Measurements from ENCODE around the gene HAUS8. TPM values are rescaled to one million over a fixed set of nuclear protein-coding genes. Genes with fewer than 3 reads are reported as not detected.
"Not testable (repeated sequence)": the region's sequence is repeated elsewhere in the genome, so short reads cannot be mapped to it uniquely, and the experiment has no call there.

Gene HAUS8
- total RNA-seq, 4 donors from 2014 or later: 3.3 to 7.0 (median 5.7) TPM

DNA sequence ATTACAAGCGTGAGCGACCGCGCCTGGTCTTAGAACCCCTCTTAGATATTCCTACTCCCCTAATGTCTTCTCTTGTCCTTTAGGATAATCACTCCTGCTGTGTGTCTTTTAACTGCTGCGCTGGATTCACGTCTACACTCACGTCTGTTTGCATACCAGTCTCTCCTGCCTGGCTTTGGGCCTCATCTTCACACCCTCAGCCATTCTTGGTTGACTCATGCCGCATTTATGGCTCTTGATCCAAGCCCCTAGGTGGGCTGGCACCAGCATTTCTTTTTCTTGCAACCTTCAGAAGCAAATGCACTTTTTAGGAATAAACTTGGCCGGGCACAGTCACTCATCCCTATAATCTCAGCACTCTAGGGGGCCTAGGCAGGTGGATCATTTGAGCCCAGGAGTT is 23.1 kb upstream of the HAUS8 start:
- no peak for DNase-seq (ENCODE audit: low spot score in 2 of 2)
- H3K4me3 ChIP-seq (ENCODE audit: low read depth, poor library complexity, severe bottlenecking): no peak overlapping the region
- TF ChIP-seq, protein P1, sequence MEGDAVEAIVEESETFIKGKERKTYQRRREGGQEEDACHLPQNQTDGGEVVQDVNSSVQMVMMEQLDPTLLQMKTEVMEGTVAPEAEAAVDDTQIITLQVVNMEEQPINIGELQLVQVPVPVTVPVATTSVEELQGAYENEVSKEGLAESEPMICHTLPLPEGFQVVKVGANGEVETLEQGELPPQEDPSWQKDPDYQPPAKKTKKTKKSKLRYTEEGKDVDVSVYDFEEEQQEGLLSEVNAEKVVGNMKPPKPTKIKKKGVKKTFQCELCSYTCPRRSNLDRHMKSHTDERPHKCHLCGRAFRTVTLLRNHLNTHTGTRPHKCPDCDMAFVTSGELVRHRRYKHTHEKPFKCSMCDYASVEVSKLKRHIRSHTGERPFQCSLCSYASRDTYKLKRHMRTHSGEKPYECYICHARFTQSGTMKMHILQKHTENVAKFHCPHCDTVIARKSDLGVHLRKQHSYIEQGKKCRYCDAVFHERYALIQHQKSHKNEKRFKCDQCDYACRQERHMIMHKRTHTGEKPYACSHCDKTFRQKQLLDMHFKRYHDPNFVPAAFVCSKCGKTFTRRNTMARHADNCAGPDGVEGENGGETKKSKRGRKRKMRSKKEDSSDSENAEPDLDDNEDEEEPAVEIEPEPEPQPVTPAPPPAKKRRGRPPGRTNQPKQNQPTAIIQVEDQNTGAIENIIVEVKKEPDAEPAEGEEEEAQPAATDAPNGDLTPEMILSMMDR (IDR thresholded peaks at IDR 0.05): no peak
- no peak for TF ChIP-seq POLR2A (IDR thresholded peaks at IDR 0.05)
- WGBS, 2 donors: 89 to 90% methylated on average over 9 of the region's 9 CpGs
- intact Hi-C loops (cut with DNase I; ENCODE audit: low total_unique reads): no loop called here

DNA sequence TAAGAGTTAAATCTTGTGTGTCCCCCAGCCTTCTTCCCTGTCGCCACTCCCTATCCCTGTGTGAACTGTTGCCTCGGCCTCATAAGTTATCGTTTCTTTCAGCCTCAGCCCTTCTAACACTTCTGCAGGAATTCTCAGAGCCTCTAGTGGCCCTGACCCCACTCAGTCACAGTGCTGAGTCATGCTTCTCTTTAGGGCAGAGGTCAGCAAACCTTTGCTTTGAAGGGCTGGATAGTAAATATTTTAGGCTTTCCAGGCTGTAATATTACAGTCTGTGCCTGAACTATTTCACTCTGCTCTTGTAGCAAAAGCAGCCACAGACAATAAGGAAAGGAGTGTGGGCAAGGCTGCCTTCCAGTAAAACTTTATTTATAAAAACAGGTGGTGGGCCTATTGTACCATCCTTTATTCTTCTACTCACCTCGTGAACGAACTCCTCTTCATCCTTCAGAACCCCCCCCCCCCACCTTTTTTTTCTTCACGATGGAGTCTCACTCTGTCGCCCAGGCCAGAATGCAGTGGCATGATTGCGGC is 22.4 kb upstream of the HAUS8 start:
- TF ChIP-seq, protein P1 (IDR thresholded peaks at IDR 0.05): no peak
- no peak for TF ChIP-seq POLR2A (IDR thresholded peaks at IDR 0.05)
- 80 to 81% methylated on average over 8 of the region's 8 CpGs for WGBS, 2 donors
- intact Hi-C loops (cut with DNase I; ENCODE audit: low total_unique reads): no loop called here
- no peak overlapping the region for H3K4me3 ChIP-seq (ENCODE audit: low read depth, poor library complexity, severe bottlenecking)
- DNase-seq (ENCODE audit: low spot score in 2 of 2): no peak

DNA sequence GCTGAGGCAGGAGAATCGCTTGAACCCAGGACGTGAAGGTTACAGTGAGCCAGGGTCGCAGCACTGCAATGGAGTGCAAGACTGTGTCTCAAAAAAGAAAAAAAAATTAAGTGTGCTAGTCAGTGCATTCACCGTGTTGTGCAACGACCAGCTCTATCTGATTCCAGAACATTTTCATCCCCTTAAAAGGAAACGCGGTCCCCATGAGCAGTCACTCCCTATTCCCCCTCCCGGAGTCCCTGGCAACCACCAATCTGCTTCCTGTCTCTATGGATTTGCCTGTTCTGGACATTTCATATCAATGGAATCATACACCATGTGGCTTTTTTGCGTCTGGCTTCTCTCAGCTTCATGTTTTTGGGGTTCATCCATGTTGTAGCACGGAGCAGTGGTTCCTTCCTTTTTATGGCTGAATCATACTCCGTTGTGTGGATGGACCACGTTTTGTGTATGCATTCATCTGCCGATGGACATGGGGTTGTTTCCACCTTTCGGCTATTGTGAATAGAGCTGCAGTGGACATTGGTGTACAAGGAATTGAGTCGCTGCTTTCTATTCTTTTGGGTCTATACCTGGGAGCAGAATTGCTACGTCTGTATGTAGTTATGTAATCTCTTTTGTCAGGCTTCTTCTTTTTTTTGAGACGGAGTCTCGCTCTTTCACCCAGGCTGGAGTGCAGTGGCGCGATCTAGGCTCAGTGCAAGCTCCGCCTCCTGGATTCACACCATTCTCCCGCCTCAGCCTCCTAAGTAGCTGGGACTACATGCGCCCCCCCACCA is 20.1 kb upstream of the HAUS8 start:
- H3K4me3 ChIP-seq (ENCODE audit: low read depth, poor library complexity, severe bottlenecking): no peak overlapping the region
- intact Hi-C loops (cut with DNase I; ENCODE audit: low total_unique reads): no loop called here
- TF ChIP-seq POLR2A (IDR thresholded peaks at IDR 0.05): no peak
- TF ChIP-seq, protein P1 (IDR thresholded peaks at IDR 0.05): no peak
- DNase-seq (ENCODE audit: low spot score in 2 of 2): peak in 1 of 2 donors; percentile 80
- WGBS, 2 donors: 80% methylated on average over 23 of the region's 23 CpGs

DNA sequence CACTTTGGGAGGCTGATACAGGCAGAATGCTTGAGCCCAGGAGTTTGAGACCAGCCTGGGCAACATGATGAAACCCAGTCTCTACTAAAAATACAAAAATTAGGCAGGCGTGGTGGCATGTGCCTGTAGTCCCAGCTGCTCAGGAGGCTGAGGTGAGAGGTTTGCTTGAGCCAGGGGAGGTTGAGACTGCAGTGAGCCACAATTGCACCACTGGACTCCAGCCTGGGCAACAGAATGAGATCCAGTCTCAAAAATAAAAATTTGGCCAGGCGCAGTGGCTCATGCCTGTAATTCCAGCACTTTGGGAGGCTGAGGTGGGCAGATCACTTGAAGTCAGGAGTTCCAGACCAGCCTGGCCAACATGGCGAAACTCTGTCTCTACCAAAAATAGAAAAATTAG is 19.4 kb upstream of the HAUS8 start:
- WGBS, 2 donors: 82 to 96% methylated on average over 3 of the region's 3 CpGs
- H3K4me3 ChIP-seq (ENCODE audit: low read depth, poor library complexity, severe bottlenecking); intact Hi-C loops (cut with DNase I; ENCODE audit: low total_unique reads): not testable (repeated sequence)

DNA sequence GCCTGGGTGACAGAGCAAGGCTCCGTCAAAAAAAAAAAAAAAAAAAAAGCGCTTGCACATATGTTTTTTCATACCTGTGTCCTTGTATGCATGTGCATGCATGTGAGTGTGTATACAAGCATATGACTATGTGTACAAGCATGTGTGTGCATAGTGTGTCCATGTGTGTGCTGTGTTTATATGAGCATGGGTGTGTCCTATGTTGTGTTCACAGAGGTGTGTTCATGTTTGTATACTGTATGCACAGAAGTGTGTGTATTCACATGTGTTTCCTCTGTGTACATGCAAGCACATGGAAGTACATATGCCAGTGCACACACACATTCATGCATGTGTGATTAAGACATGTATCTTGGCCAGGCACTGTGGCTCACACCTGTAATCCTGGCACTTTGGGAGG is 17.4 kb upstream of the HAUS8 start:
- intact Hi-C loops (cut with DNase I; ENCODE audit: low total_unique reads): no loop called here
- WGBS, 2 donors: 88 to 93% methylated on average over 2 of the region's 2 CpGs
- no peak overlapping the region for H3K4me3 ChIP-seq (ENCODE audit: low read depth, poor library complexity, severe bottlenecking)
- TF ChIP-seq, protein P1 (IDR thresholded peaks at IDR 0.05): no peak
- TF ChIP-seq POLR2A (IDR thresholded peaks at IDR 0.05): no peak
- DNase-seq (ENCODE audit: low spot score in 2 of 2): no peak

More for the DNA sequence above, 19.4 kb upstream of the HAUS8 start:
- not testable (repeated sequence) for DNase-seq (ENCODE audit: low spot score in 2 of 2)

DNA sequence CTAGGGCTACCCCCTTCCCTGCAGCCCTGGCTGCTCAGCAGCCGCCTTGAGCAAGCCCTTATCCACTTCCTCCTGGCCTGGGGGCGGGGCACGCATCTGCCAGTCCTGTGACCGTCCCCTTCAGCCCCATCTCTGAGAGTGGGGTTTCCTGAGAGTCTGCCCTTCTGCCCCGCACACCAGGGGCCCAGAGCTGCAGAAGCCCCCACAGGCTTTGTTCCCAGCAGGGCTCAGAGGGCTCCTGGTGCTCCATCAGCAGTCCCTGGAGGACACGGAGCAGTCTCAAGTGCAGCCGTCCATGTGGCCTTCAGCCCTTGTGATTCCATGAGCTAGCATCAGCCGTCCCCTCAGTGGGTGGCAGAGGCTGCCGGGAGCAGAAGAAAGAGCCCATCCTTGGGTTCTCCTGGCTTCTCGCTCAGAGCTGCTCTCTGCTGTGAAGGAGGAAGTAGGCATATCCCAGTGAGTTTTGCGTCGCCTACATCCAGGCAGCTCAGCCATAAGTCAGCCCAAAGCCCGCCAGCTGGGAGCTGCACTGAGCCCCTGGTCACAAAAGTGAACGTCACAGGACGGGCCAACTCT is 16.6 kb upstream of the HAUS8 start:
- intact Hi-C loops (cut with DNase I; ENCODE audit: low total_unique reads): no loop called here
- no peak for TF ChIP-seq POLR2A (IDR thresholded peaks at IDR 0.05)
- TF ChIP-seq, protein P1 (IDR thresholded peaks at IDR 0.05): no peak
- DNase-seq (ENCODE audit: low spot score in 2 of 2): no peak
- H3K4me3 ChIP-seq (ENCODE audit: low read depth, poor library complexity, severe bottlenecking): no peak overlapping the region
- 67 to 75% methylated on average over 14 to 15 of the region's 15 CpGs for WGBS, 2 donors
